H1 (cell line): ENCODE results near the gene GATAD2B. TPM values are rescaled to one million over a fixed set of nuclear protein-coding genes. Genes with fewer than 3 reads are reported as not detected.
A peak's percentile ranks its signal among the peaks of the same experiment; 100 is the strongest.

Experiments used
- CTCF ChIA-PET: fragments of 300-600 bp; sonication (Branson Sonifier 250); formaldehyde crosslinking; loops from one replicate; lab custom pipeline; 2021; ENCODE audit not compliant: partially characterized antibody; lab: Charles Lee
- POLR2A ChIA-PET: fragments of 300-600 bp; sonication (Branson Sonifier 250); formaldehyde crosslinking; loops from one replicate; lab custom pipeline; 2021; ENCODE audit warnings: inconsistent platforms; ENCODE audit not compliant: partially characterized antibody; lab: Charles Lee
- DNase-seq, 2 experiments: peaks; one replicate each; pipeline versions ENCODE4 v3.0.0 to v3.0.0-alpha.2; 2010 to 2022; ENCODE audit warnings: low spot score in 2 of 2, low read depth in 1 of 2, mixed read lengths in 1 of 2
- FAIRE-seq: peaks from 2 replicates; lab custom pipeline; 2011; peaks lifted over from hg19 to GRCh38; lab: Jason Lieb, UNC
- H2AFZ ChIP-seq: 2 replicates; pipeline ENCODE4 v1.8.1; 2012; ENCODE audit warnings: low read length, inconsistent platforms
- H2AK5ac ChIP-seq: 2 replicates; pipeline ENCODE4 v1.6.1; 2013; ENCODE audit warnings: low read depth, low read length
- H2BK120ac ChIP-seq: replicated peaks from 2 replicates; pipeline ENCODE3; 2013; ENCODE audit warnings: low read depth, low read length, inconsistent platforms
- H2BK12ac ChIP-seq: 2 replicates; pipeline ENCODE4 v1.6.1; 2013; ENCODE audit warnings: low read depth, low read length
- H2BK15ac ChIP-seq: 2 replicates; pipeline ENCODE4 v1.6.1; 2013; ENCODE audit warnings: low read length
- H2BK20ac ChIP-seq: 2 replicates; pipeline ENCODE4 v1.6.1; 2013; ENCODE audit warnings: low read length
- H2BK5ac ChIP-seq: 2 replicates; pipeline ENCODE4 v1.6.1; 2013; ENCODE audit warnings: low read depth, low read length
- H3K14ac ChIP-seq: 2 replicates; pipeline ENCODE4 v1.6.1; 2013; ENCODE audit warnings: inconsistent platforms; ENCODE audit not compliant: insufficient read length
- H3K18ac ChIP-seq: 2 replicates; pipeline ENCODE4 v1.6.1; 2013; ENCODE audit warnings: low read length; ENCODE audit errors: extremely low read depth
- H3K23ac ChIP-seq: 2 replicates; pipeline ENCODE4 v1.6.1; 2013; ENCODE audit warnings: inconsistent platforms; ENCODE audit not compliant: insufficient read length
- H3K23me2 ChIP-seq: 2 replicates; pipeline ENCODE4 v1.6.1; 2013; ENCODE audit warnings: low read depth, low read length
- H3K27ac ChIP-seq: 2 replicates; pipeline ENCODE4 v1.6.1; 2011; ENCODE audit warnings: low read depth, low read length, inconsistent platforms
- H3K27me3 ChIP-seq, 4 experiments: replicated peaks in 1 of 4; 1 replicate in 1 of 4; 2 replicates in 3 of 4; pipeline versions ENCODE4 v1.6.1 to v1.8.1; 2011 to 2013; ENCODE audit warnings: low read length in 3 of 4, mild to moderate bottlenecking in 3 of 4, inconsistent platforms in 2 of 4, mixed read lengths in 2 of 4, moderate library complexity in 1 of 4; ENCODE audit not compliant: control insufficient read depth in 3 of 4, insufficient read depth in 3 of 4; ENCODE audit errors: extremely low read depth in 1 of 4
- H3K36me3 ChIP-seq, 4 experiments: 2 replicates each; pipeline versions ENCODE4 v1.6.1 to v1.8.1; 2011 to 2013; ENCODE audit warnings: mild to moderate bottlenecking in 4 of 4, low read length in 3 of 4, moderate library complexity in 2 of 4, control low read depth in 1 of 4, inconsistent platforms in 1 of 4; ENCODE audit not compliant: insufficient read depth in 4 of 4, control insufficient read depth in 2 of 4
- H3K4ac ChIP-seq: replicated peaks from 2 replicates; pipeline ENCODE3; 2013; ENCODE audit warnings: low read length, low read depth, mixed read lengths, inconsistent platforms; ENCODE audit not compliant: insufficient read length
- H3K4me1 ChIP-seq, 4 experiments: replicated peaks in 1 of 4; 1 replicate in 1 of 4; 2 replicates in 3 of 4; pipeline versions ENCODE4 v1.6.1 to v1.8.1; 2011 to 2013; ENCODE audit warnings: low read length in 3 of 4, inconsistent platforms in 2 of 4, mixed read lengths in 1 of 4; ENCODE audit not compliant: insufficient read depth in 4 of 4, control insufficient read depth in 3 of 4
- H3K4me2 ChIP-seq, 2 experiments: 2 replicates each; pipeline versions ENCODE4 v1.6.1 to v1.8.1; 2011 to 2013; ENCODE audit warnings: low read depth in 2 of 2, low read length in 2 of 2, control low read depth in 1 of 2, inconsistent platforms in 1 of 2, mild to moderate bottlenecking in 1 of 2; ENCODE audit not compliant: insufficient read depth in 1 of 2
- H3K4me3 ChIP-seq, 4 experiments: fragments of 200-600, 300-600 bp in 1 of 4; sonication (generic), shearing (Covaris generic), sonication (Bioruptor Twin) in 1 of 4; 2 replicates each; pipeline versions ENCODE4 v1.5.1 to v1.8.1; 2011 to 2016; ENCODE audit warnings: low read length in 4 of 4, low read depth in 3 of 4, control low read depth in 2 of 4, inconsistent platforms in 2 of 4, mild to moderate bottlenecking in 2 of 4, mixed read lengths in 1 of 4, moderate library complexity in 1 of 4; ENCODE audit not compliant: insufficient read depth in 2 of 4; ENCODE audit errors: extremely low read depth in 1 of 4
- H3K56ac ChIP-seq: replicated peaks from 2 replicates; pipeline ENCODE3; 2013; ENCODE audit warnings: low read depth, mild to moderate bottlenecking, mixed read lengths, low read length, inconsistent platforms; ENCODE audit not compliant: insufficient read length
- H3K79me1 ChIP-seq: 2 replicates; pipeline ENCODE4 v1.6.1; 2013; ENCODE audit warnings: low read depth, low read length, control low read depth
- H3K79me2 ChIP-seq, 2 experiments: 2 replicates each; pipeline versions ENCODE4 v1.6.1 to v1.8.1; 2012 to 2013; ENCODE audit warnings: low read length in 2 of 2, mild to moderate bottlenecking in 2 of 2, inconsistent platforms in 1 of 2; ENCODE audit not compliant: insufficient read depth in 2 of 2, control insufficient read depth in 1 of 2
- H3K9ac ChIP-seq, 4 experiments: replicated peaks in 1 of 4; 1 replicate in 1 of 4; 2 replicates in 3 of 4; pipeline versions ENCODE4 v1.6.1 to v1.8.1; 2011 to 2013; ENCODE audit warnings: low read depth in 3 of 4, low read length in 3 of 4, control low read depth in 2 of 4, mild to moderate bottlenecking in 2 of 4, moderate library complexity in 2 of 4, inconsistent platforms in 1 of 4; ENCODE audit errors: extremely low read depth in 1 of 4
- H3K9me3 ChIP-seq, 2 experiments: 2 replicates each; pipeline versions ENCODE4 v1.6.1 to v1.8.1; 2012 to 2013; ENCODE audit warnings: mild to moderate bottlenecking in 2 of 2, moderate library complexity in 2 of 2, control low read depth in 1 of 2, inconsistent platforms in 1 of 2, low read depth in 1 of 2, low read length in 1 of 2, mixed read lengths in 1 of 2; ENCODE audit not compliant: insufficient read depth in 2 of 2
- H4K20me1 ChIP-seq, 2 experiments: replicated peaks in 1 of 2; 2 replicates each; pipeline versions ENCODE3 to v1.8.1; 2011 to 2013; ENCODE audit warnings: inconsistent platforms in 2 of 2, low read length in 2 of 2, mild to moderate bottlenecking in 1 of 2; ENCODE audit not compliant: insufficient read depth in 2 of 2, control insufficient read depth in 1 of 2
- H4K5ac ChIP-seq: 2 replicates; pipeline ENCODE4 v1.6.1; 2013; ENCODE audit warnings: low read length, low read depth, mixed read lengths, inconsistent platforms; ENCODE audit not compliant: insufficient read length
- H4K8ac ChIP-seq: 2 replicates; pipeline ENCODE4 v1.8.0; 2013; ENCODE audit warnings: mild to moderate bottlenecking, moderate library complexity, low read length, inconsistent platforms; ENCODE audit not compliant: insufficient read depth; ENCODE audit errors: extremely low read depth
- H4K91ac ChIP-seq: replicated peaks from 2 replicates; pipeline ENCODE3; 2013; ENCODE audit warnings: low read length, mixed read lengths, inconsistent platforms; ENCODE audit not compliant: insufficient read length
- CEBPB ChIP-seq: IDR thresholded peaks from 2 replicates; pipeline ENCODE4 v1.6.1; 2012; ENCODE audit warnings: low read depth, low read length
- SIN3A ChIP-seq, 2 experiments: IDR thresholded peaks in 1 of 2; conservative IDR thresholded peaks in 1 of 2; 2 replicates each; pipeline ENCODE4 v1.6.1; 2011 to 2012; ENCODE audit warnings: low read length in 2 of 2, improper control_type of control experiment in 1 of 2, low read depth in 1 of 2, mild to moderate bottlenecking in 1 of 2
- WGBS, 2 experiments: shearing (Covaris generic) in 1 of 2; methylation state at CpG; one replicate each; pipeline versions ENCODE4 v1.1.6 to v1.1.7; 2013 to 2015; ENCODE audit warnings: low lambda C conversion rate in 2 of 2, mixed read lengths in 2 of 2, inconsistent platforms in 1 of 2, low coverage in 1 of 2, missing lambda C conversion rate in 1 of 2; ENCODE audit not compliant: insufficient replicate concordance in 2 of 2, insufficient coverage in 1 of 2, insufficient read length in 1 of 2; ENCODE audit errors: extremely low coverage in 1 of 2, missing lambda C conversion rate in 1 of 2; 5-methylcytosine and 5-hydroxymethylcytosine counted together
- polyA plus RNA-seq, 7 experiments: library from polyadenylated mRNA; depleted of rRNA in 3 of 7; stranded (reverse) in 5 of 7; unstranded in 2 of 7; fragments of >200 nt in 5 of 7; fragments of 200-250 nt in 2 of 7; gene quantifications; 1 replicate in 5 of 7; 2 replicates in 1 of 7; 4 replicates in 1 of 7; pipeline versions ENCODE4 v1.2.1 to v1.2.3, GENCODE V29; 2011 to 2013; ENCODE audit warnings: missing spikeins in 2 of 7, mixed read lengths in 2 of 7
- total RNA-seq: library from RNA; stranded (reverse); fragmentation: NEBNext Ultra II Directional; extraction: Animal tissue kit (Norgen Biotek cat#: 25700); gene quantifications from 2 replicates; pipeline ENCODE4 v1.2.1, GENCODE V29; 2021

The GATAD2B gene
- total and polyA plus RNA-seq, 2 of the 8 experiments (the other 6 are each of a cell fraction or from before 2014, with no cell fraction given): 8.4 to 39.1 TPM

DNA sequence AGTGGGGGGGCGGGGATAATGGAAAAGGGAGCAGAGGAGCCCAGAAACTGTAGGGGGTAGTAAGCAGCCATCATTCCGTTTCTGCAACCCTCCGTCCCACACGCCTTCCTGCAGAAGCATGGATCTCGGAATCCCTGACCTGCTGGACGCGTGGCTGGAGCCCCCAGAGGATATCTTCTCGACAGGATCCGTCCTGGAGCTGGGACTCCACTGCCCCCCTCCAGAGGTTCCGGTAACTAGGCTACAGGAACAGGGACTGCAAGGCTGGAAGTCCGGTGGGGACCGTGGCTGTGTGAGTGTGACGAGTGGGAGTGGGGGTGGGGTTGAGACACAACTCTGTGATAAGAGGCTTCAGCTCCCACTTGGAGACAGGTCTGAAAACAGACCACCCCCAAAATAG is 45.6 kb upstream of the GATAD2B start:
- H3K4ac ChIP-seq: peak overlapping the region; percentile 50
- WGBS, 2 experiments: 48% methylated on average over 11 of the region's 13 CpGs; no CpG with 5 or more reads in 1 of the 2 experiments
- peaks cover 0 to 20% of the 10 kb centered on the region in 2 experiments; a peak in 2 of 4 replicates for H3K79me2 ChIP-seq
- no peaks in the 10 kb centered on the region for H4K20me1 ChIP-seq
- H3K18ac ChIP-seq: peak overlapping the region; percentile 36
- no peaks in the 10 kb centered on the region for H3K9me3 ChIP-seq
- no peak overlapping the region for H2BK20ac ChIP-seq
- H2BK15ac ChIP-seq: peak overlapping the region; percentile 53; the same call in 1 of the 2 replicates
- H3K36me3 ChIP-seq: peaks cover 0 to 10% (median under 1%) of the 10 kb centered on the region in 4 experiments; a peak in 2 of 8 replicates
- H3K4me3 ChIP-seq: peak overlapping the region; percentile 51 to 77 (median 66)
- TF ChIP-seq CEBPB (no peak), SIN3A (conservative IDR thresholded peaks at IDR 0.05 in 1 of 2, IDR thresholded peaks at IDR 0.05 in 1 of 2; ENCODE audit: low read depth in 1 of 2, low read length in 2 of 2) (0 out of 4 replicates have a peak, but pooled peaks of 1 of the 2 experiments have one; percentile 37)
- H3K23me2 ChIP-seq: peaks cover 16% of the 10 kb centered on the region
- peak overlapping the region; percentile 21 for H2BK5ac ChIP-seq
- ChIA-PET CTCF (interaction anchor here (1.7 to 4.5 kb wide), 2 partner anchors 10 to 22 kb away, joined by 4 to 29 read pairs; partner anchors contain the start of gene JTB), POLR2A (interaction anchor here (0.6 to 15.7 kb wide), 9 partner anchors 8 to 453 kb away, joined by 3 to 454 read pairs (median 47); partner anchors contain the start of genes CRTC2, DENND4B, GATAD2B and JTB)
- no peaks in the 10 kb centered on the region; the same call in 1 of the 2 replicates for H3K79me1 ChIP-seq
- no peak for FAIRE-seq
- no peak overlapping the region for H2AK5ac ChIP-seq
- H3K4me2 ChIP-seq: peak overlapping the region; percentile 69 to 91
- H2BK120ac ChIP-seq: no peak overlapping the region
- H3K9ac ChIP-seq: peak overlapping the region; percentile 39 to 84 (median 73)
- DNase-seq: no peak
- H2BK12ac ChIP-seq: no peak overlapping the region
- peak overlapping the region; percentile 37 for H4K5ac ChIP-seq
- H2AFZ ChIP-seq: no peak overlapping the region
- peak overlapping the region; percentile 63 for H4K91ac ChIP-seq
- H3K56ac ChIP-seq: no peak overlapping the region
- H3K27me3 ChIP-seq: no peaks in the 10 kb centered on the region
- peaks cover 0 to 12% (median 5%) of the 10 kb centered on the region in 4 experiments; a peak in 5 of 7 replicates for H3K4me1 ChIP-seq
- H4K8ac ChIP-seq: peak overlapping the region; percentile 92; the same call in 1 of the 2 replicates
- no peak overlapping the region for H3K23ac ChIP-seq
- H3K27ac ChIP-seq: peak overlapping the region; percentile 61
- H3K14ac ChIP-seq: no peak overlapping the region
